Left lung (tissue), 10 donors: Measurements from ENCODE around the gene HNF4A. TPM values are rescaled to one million over a fixed set of nuclear protein-coding genes. Genes with fewer than 3 reads are reported as not detected.
A peak's percentile ranks its signal among the peaks of the same experiment; 100 is the strongest.

Source experiments
- ATAC-seq: fragments of 200-7000 bp; cut with Tn5 transposase; one replicate; pipeline ENCODE4 v1.9.1; 2020; ENCODE audit warnings: moderate library complexity
- DNase-seq, 4 donors: peaks; one replicate each; pipeline ENCODE4 v3.0.0-alpha.2; 2013 to 2020
- H3K27ac ChIP-seq, 2 donors: fragments of 200-600 bp; sonication (generic) in 1 of 2; one replicate each; pipeline versions ENCODE4 v1.5.0 to v1.8.0; 2020 to 2021
- H3K27me3 ChIP-seq, 2 donors: fragments of 200-600 bp; sonication (generic) in 1 of 2; one replicate each; pipeline versions ENCODE4 v1.5.0 to v1.8.0; 2020 to 2021
- H3K36me3 ChIP-seq, 2 donors: fragments of 200-600 bp; sonication (generic) in 1 of 2; one replicate each; pipeline versions ENCODE4 v1.5.0 to v1.8.0; 2020 to 2021
- H3K4me1 ChIP-seq, 2 donors: fragments of 200-600 bp; one replicate each; pipeline ENCODE4 v1.8.0; 2021
- H3K4me3 ChIP-seq, 2 donors: fragments of 200-600 bp; sonication (generic) in 1 of 2; one replicate each; pipeline versions ENCODE4 v1.5.0 to v1.8.0; 2020 to 2021; ENCODE audit warnings: mild to moderate bottlenecking in 1 of 2
- H3K9me3 ChIP-seq, 2 donors: fragments of 200-600 bp; sonication (generic) in 1 of 2; one replicate each; pipeline versions ENCODE4 v1.5.0 to v1.8.0; 2020 to 2021
- CTCF ChIP-seq, 2 donors: fragments of 200-600 bp; sonication (generic) in 1 of 2; IDR thresholded peaks; one replicate each; pipeline versions ENCODE4 v1.5.0 to v1.8.0; 2021; ENCODE audit warnings: antibody characterized with exemption in 2 of 2
- intact Hi-C, 2 donors: fragments of 100-400 bp; cut with DNase I; formaldehyde crosslinking; loops; one replicate each; pipeline versions ENCODE4 v1.11.2 to v1.14.2; 2022
- polyA plus RNA-seq, 6 donors: library from polyadenylated mRNA; unstranded; fragments of 120-200 nt; gene quantifications; one replicate each; pipeline ENCODE4 v1.2.1, GENCODE V29; 2013; ENCODE audit not compliant: insufficient read length in 6 of 6
- total RNA-seq, 2 donors: library from RNA; stranded (reverse); fragmentation: NEBNext Ultra II Directional; extraction: Animal tissue kit (Norgen Biotek cat#: 25700); gene quantifications; one replicate each; pipeline ENCODE4 v1.2.1, GENCODE V29; 2021
- donor health status: DM: no; HTN: yes; CAD: no.
- donor health status: DM: no; HTN: no; CAD: no.

HNF4A gene
- total and polyA plus RNA-seq, 8 donors, result 0.21 to 3.5 (median 0.96) TPM

- no peaks in the 10 kb centered on the region for H3K9me3 ChIP-seq
- ATAC-seq (peak; percentile 81), DNase-seq (peak in 1 of 4 donors; percentile 41)
- no peak overlapping the region for H3K27ac ChIP-seq
- no peaks in the 10 kb centered on the region for H3K4me1 ChIP-seq
- no peak overlapping the region for H3K4me3 ChIP-seq
- H3K36me3 ChIP-seq, result no peaks in the 10 kb centered on the region
- no peak for TF ChIP-seq CTCF (IDR thresholded peaks at IDR 0.05)
- H3K27me3 ChIP-seq, result no peaks in the 10 kb centered on the region
- intact Hi-C loops, result no loop called here
These were observed 15.2 kb downstream of the HNF4A start for GRCh38 chr20:44370639-44371218.

DNA sequence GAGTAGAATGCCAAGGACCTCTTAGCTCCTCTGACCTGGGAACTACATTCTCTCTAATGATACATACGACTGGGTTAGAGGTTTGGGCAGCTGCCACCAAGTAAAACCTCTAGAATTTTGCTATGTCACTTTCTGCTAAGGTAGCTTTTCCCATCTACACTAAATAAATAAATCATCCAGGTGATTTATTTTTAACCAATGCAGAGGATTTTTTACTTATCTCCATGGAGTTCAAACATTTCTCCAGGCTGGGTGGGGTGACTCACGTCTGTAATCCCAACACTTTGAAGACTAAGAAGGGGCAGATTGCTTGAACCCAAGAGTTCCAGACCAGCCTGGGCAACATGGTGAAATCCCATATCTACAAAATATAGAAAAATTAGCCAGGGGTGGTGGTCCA lies 27.1 kb downstream of the HNF4A start:
- no peaks in the 10 kb centered on the region for H3K4me1 ChIP-seq
- H3K4me3 ChIP-seq, result no peak overlapping the region
- H3K36me3 ChIP-seq, result no peaks in the 10 kb centered on the region
- intact Hi-C loops, result loop anchor here in 1 of 2 donors (10.0 kb wide), 2 partner anchors 168 to 232 kb away; partner anchors contain the start of gene OSER1
- ATAC-seq (no peak), DNase-seq (no peak)
- TF ChIP-seq CTCF (IDR thresholded peaks at IDR 0.05), result no peak
- no peaks in the 10 kb centered on the region for H3K9me3 ChIP-seq
- peaks cover 0 to 16% of the 10 kb centered on the region in 2 donors for H3K27me3 ChIP-seq
- H3K27ac ChIP-seq, result no peak overlapping the region

DNA sequence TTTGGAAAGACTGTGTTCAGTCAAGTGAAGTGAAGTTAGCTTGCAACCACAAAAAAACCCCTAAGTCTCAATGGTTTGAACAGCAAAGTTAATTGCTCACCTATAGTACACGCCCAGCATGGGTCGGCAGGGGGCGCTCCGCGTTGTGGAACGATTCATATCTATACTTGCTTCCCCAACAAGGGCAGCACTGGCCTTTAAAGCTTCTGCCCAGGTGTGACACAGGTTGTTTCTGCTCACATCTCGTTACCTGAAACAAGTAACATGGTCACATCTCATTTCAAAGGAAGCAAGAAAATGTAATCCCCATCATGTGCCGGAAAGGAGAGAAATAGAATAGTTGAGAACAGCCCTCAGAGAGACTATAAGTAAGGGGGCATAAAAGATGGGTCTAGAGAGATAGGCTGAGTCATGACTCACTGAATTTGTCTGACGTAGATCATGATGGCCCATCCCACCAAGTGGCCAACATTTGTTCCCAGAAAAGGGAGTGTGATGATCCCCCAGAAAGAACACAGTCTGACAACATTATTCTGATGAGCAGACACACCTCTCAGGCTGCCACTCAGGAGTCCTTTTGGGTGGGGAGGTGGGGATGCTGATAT lies 29.0 kb downstream of the HNF4A start:
- Histone ChIP-seq H3K27ac (no peak overlapping the region), H3K9me3 (no peaks in the 10 kb centered on the region), H3K27me3 (peaks cover 0 to 35% of the 10 kb centered on the region in 2 donors), H3K4me3 (no peak overlapping the region), H3K4me1 (peaks cover 0 to 5% of the 10 kb centered on the region in 2 donors), H3K36me3 (no peaks in the 10 kb centered on the region)
- ATAC-seq (peak; percentile 80), DNase-seq (peak; percentile 30 to 95 (median 71))
- peak; percentile 72 to 81 for TF ChIP-seq CTCF (IDR thresholded peaks at IDR 0.05)
- intact Hi-C loops, result loop anchor here in 1 of 2 donors (5.0 to 10.0 kb wide), 3 partner anchors 78 to 230 kb away; partner anchors contain the start of gene OSER1

DNA sequence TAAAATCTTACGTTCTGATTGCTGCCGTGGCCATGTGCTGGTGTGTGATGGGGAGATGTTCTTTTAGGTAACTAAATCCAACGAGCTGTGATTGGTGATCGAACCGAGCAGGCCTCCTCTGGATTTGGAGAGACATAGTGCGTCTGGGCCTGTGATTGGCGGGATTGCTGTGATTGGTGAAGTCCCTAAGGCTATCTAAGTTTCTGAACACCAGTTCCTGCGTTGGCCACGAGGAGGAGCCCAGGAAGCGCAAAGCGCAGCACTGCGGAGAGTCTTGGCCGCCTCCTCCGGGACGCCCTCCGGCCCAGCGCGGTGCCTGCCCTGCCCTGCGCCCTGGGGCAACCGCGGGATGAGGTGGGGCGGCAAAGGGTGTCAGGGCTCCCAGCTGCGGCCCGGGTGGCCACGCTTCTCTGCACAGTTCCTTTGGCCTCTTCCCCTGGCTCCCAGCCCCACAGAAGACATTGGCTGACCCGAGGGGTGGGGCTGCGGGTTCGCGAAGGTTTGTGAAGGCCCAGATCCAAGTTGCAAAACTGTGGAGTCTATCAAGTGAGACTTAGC lies 33.0 kb downstream of the HNF4A start:
- H3K4me1 ChIP-seq, result peaks cover 0 to 5% of the 10 kb centered on the region in 2 donors
- DNase-seq (peak in 3 of 4 donors; percentile 48 to 85 (median 62)), ATAC-seq (peak; percentile 91)
- H3K27me3 ChIP-seq, result peaks cover 0 to 34% of the 10 kb centered on the region in 2 donors
- peak; percentile 65 to 72 for TF ChIP-seq CTCF (IDR thresholded peaks at IDR 0.05)
- no peak overlapping the region for H3K4me3 ChIP-seq
- no peaks in the 10 kb centered on the region for H3K9me3 ChIP-seq
- H3K27ac ChIP-seq, result no peak overlapping the region
- intact Hi-C loops, result loop anchor here in 1 of 2 donors (5.0 to 10.0 kb wide), 3 partner anchors 74 to 226 kb away; partner anchors contain the start of gene OSER1
- H3K36me3 ChIP-seq, result no peaks in the 10 kb centered on the region

GRCh38 chr20:44389871-44390270 lies 34.4 kb downstream of the HNF4A start:
- TF ChIP-seq CTCF (IDR thresholded peaks at IDR 0.05), result no peak
- Histone ChIP-seq H3K4me3 (no peak overlapping the region), H3K36me3 (no peaks in the 10 kb centered on the region), H3K27me3 (peaks cover 0 to 34% of the 10 kb centered on the region in 2 donors), H3K27ac (no peak overlapping the region), H3K9me3 (no peaks in the 10 kb centered on the region), H3K4me1 (peaks cover 0 to 5% of the 10 kb centered on the region in 2 donors)
- intact Hi-C loops, result loop anchor here in 1 of 2 donors (5.0 to 10.0 kb wide), 3 partner anchors 72 to 225 kb away; partner anchors contain the start of gene OSER1
- no peak for DNase-seq
- no peak for ATAC-seq
